ENCODE data around the gene PARD3.

DNA sequence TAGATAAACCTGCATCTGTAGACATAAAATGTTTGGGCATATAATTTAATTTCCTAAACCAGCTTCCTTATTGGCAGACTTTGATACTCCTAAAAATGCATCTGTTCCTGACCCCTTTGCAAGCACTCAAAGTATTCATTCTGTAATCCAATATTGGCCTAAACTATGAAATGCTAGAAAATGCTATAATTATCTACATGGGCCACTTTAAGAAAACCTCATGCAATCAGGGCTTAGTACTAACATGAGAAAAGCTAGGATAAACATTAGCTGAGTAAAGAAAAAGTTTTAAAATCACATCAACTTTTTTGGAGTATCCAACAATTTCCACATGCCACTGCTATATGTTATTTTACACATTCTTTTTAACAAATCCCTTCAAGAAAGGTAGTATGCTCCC is 57.2 kb downstream of the PARD3 start:
- TF ChIP-seq CTCF (IDR thresholded peaks at IDR 0.05) (no peak), POLR2A (IDR thresholded peaks at IDR 0.05) (no peak)
